HG03354 (cell line): ENCODE data around the gene AKR7A3.
"Not testable (repeated sequence)": the region's sequence is repeated elsewhere in the genome, so short reads cannot be mapped to it uniquely, and the experiment has no call there.

Experiments used
- ATAC-seq: cut with Tn5 transposase; IDR thresholded peaks from one replicate; pipeline ENCODE4 v1.9.1; 2021; ENCODE audit warnings: mild to moderate bottlenecking; ENCODE audit not compliant: unreplicated experiment, poor library complexity, severe bottlenecking

AKR7A3 gene

GRCh38 chr1:19304081-19304480, 15.5 kb upstream of the AKR7A3 start:
- not testable (repeated sequence) for ATAC-seq

- no peak for ATAC-seq
Observed at GRCh38 chr1:19300211-19300610, 11.6 kb upstream of the AKR7A3 start.

GRCh38 chr1:19294638-19295037, 6.1 kb upstream of the AKR7A3 start:
- no peak for ATAC-seq

- ATAC-seq, result no peak
Observed at GRCh38 chr1:19289244-19289643, 674 bp upstream of the AKR7A3 start.

- no peak for ATAC-seq
Observed at GRCh38 chr1:19287436-19288185, 959 bp downstream of the AKR7A3 start.

GRCh38 chr1:19285807-19286206, 2.8 kb downstream of the AKR7A3 start:
- not testable (repeated sequence) for ATAC-seq

GRCh38 chr1:19285366-19285765, 3.2 kb downstream of the AKR7A3 start:
- ATAC-seq, result not testable (repeated sequence)

- no peak for ATAC-seq
Observed at GRCh38 chr1:19284881-19285280, 3.7 kb downstream of the AKR7A3 start.

GRCh38 chr1:19283891-19284290, 4.7 kb downstream of the AKR7A3 start:
- ATAC-seq, result no peak

- ATAC-seq, result no peak
Observed at GRCh38 chr1:19274636-19275035, 13.9 kb downstream of the AKR7A3 start.

GRCh38 chr1:19273844-19274531, 14.6 kb downstream of the AKR7A3 start:
- ATAC-seq, result not testable (repeated sequence)

GRCh38 chr1:19273106-19273843, 15.3 kb downstream of the AKR7A3 start:
- ATAC-seq, result no peak

- no peak for ATAC-seq
Observed at GRCh38 chr1:19272064-19272463, 16.5 kb downstream of the AKR7A3 start.

- ATAC-seq, result not testable (repeated sequence)
Observed at GRCh38 chr1:19270343-19270730, 18.2 kb downstream of the AKR7A3 start.

- not testable (repeated sequence) for ATAC-seq
Observed at GRCh38 chr1:19269427-19270342, 18.9 kb downstream of the AKR7A3 start.

GRCh38 chr1:19268445-19268844, 20.1 kb downstream of the AKR7A3 start:
- no peak for ATAC-seq

GRCh38 chr1:19262744-19263143, 25.8 kb downstream of the AKR7A3 start:
- no peak for ATAC-seq

GRCh38 chr1:19262047-19262446, 26.5 kb downstream of the AKR7A3 start:
- ATAC-seq, result no peak
